ENCODE results near the gene PIAS3.
"Not testable (repeated sequence)": the region's sequence is repeated elsewhere in the genome, so short reads cannot be mapped to it uniquely, and the experiment has no call there.

Gene PIAS3

GRCh38 chr1:145822779-145823331, 36.0 kb downstream of the PIAS3 start:
- DNase-seq, result not testable (repeated sequence)

- not testable (repeated sequence) for DNase-seq
These were observed 40.8 kb downstream of the PIAS3 start for GRCh38 chr1:145818095-145818494.

- not testable (repeated sequence) for DNase-seq
These were observed 45.7 kb downstream of the PIAS3 start for GRCh38 chr1:145812977-145813810.

- DNase-seq, result no peak
These were observed 52.0 kb downstream of the PIAS3 start for GRCh38 chr1:145806844-145807243.

- no peak for DNase-seq
These were observed 52.5 kb downstream of the PIAS3 start for GRCh38 chr1:145806408-145806807.

DNA sequence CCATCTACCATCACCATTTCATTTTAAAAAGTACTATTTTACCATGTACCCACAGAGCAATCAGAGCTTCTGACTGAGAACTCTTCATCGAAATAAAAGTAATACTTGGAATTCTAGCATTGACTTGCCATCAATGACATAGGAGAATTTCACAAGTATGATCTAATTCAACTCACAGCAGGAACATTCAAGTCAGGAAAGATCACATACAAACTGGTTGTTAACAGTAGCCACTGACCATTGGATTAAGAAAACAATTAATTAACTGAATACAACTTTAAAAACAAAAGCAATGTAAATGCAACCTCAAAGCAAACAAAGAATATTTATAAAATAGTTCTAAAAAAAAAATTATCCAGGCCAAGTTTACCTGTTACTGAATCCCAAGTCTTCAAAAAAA, 53.8 kb downstream of the PIAS3 start:
- no peak for DNase-seq

GRCh38 chr1:145804235-145805045, 54.4 kb downstream of the PIAS3 start:
- DNase-seq, result no peak

DNA sequence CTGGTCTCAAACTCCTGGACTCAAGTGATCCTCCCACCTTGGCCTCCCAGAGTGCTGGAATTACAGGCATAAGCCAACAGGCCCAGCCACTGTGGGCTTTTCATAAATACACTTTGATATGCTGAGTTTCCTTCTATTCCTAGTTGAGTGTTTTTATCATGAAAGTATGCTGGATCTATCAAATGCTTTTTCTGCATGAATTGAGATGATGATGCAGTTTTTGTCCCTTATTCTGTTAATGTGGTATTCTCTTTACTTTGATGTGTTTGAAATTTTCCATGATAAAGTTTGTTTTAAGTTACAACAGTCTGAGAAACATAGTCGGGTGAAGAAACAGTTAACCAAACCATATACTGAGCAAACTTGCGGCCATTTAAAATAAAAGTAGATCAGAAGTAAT, 59.1 kb downstream of the PIAS3 start:
- DNase-seq, result no peak
